ENCODE measurements around the gene VCP. TPM values are rescaled to one million over a fixed set of nuclear protein-coding genes. Genes with fewer than 3 reads are reported as not detected.
A peak's percentile ranks its signal among the peaks of the same experiment; 100 is the strongest.

Gene VCP
- total RNA-seq, 4 donors from 2014 or later = 129 to 185 (median 171) TPM

GRCh38 chr9:35010351-35010958, 62.0 kb downstream of the VCP start:
- Histone ChIP-seq H3K4me3 (no peak overlapping the region), H3K9me3 (peaks cover 0 to 9% (median 7%) of the 10 kb centered on the region in 4 donors), H3K36me3 (peaks cover 12 to 63% (median 38%) of the 10 kb centered on the region in 4 donors), H3K27ac (replicated peaks in 1 of 4) (no peak overlapping the region), H3K27me3 (no peaks in the 10 kb centered on the region), H3K4me1 (no peaks in the 10 kb centered on the region)
- intact Hi-C loops (cut with DNase I) = no loop called here
- 88% methylated on average over 3 of the region's 3 CpGs for WGBS
- no peak for TF ChIP-seq POLR2AphosphoS5 (IDR thresholded peaks at IDR 0.05)
- no peak for TF ChIP-seq EP300 (IDR thresholded peaks at IDR 0.05)
- no peak for TF ChIP-seq POLR2A (IDR thresholded peaks at IDR 0.05; ENCODE audit: low read depth)
- no peak for TF ChIP-seq CTCF (IDR thresholded peaks at IDR 0.05)
- DNase-seq (ENCODE audit: extremely low spot score) = peak; percentile 26

Small RNA genes lying within 50 kb of the gene (small RNA-seq; reads per million reads assigned to genes)
- 0 reads per million in 3 donors for gene RN7SL338P

Other genes starting within 250 kb of the VCP start
- gene PHF24, start 114.3 kb downstream of the VCP start, total RNA-seq = under 1 TPM; under 0.01 to 0.99 (median 0.76) TPM
- 100 to 1,000 TPM in 1 of 4 donors, 10 to 100 TPM in 3; 83.5 to 124 (median 93.8) TPM for gene DNAJB5, start 82.9 kb downstream of the VCP start, total RNA-seq
- gene FANCG, start 7.3 kb upstream of the VCP start, total RNA-seq = 1 to 10 TPM; 2.2 to 9.4 (median 4.3) TPM
- 10 to 100 TPM in 2 of 4 donors, 1 to 10 TPM in 2; 9.1 to 12.5 (median 10.1) TPM for gene PIGO, start 24.0 kb upstream of the VCP start, total RNA-seq
- gene STOML2, start 30.5 kb upstream of the VCP start, total RNA-seq = 100 to 1,000 TPM; 108 to 130 (median 123) TPM
- 10 to 100 TPM; 16.2 to 26.4 (median 21.7) TPM for gene ATOSB, start 43.2 kb upstream of the VCP start, total RNA-seq
- gene UNC13B, start 89.4 kb upstream of the VCP start, total RNA-seq = 10 to 100 TPM; 21.9 to 30.7 (median 28.7) TPM

All from esophagus muscularis mucosa (tissue), 4 donors.